SU-DHL-6 (cell line): Measurements from ENCODE around the gene C3orf38.

Experiments used
- CTCF ChIP-seq: fragments of 200-600 bp; sonication (generic); IDR thresholded peaks from one replicate; pipeline ENCODE4 v1.5.1; 2017; ENCODE audit warnings: antibody characterized with exemption, mild to moderate bottlenecking, low read length, moderate library complexity; ENCODE audit not compliant: insufficient read depth, poor library complexity, severe bottlenecking
- EZH2phosphoT487 ChIP-seq: fragments of 200-600 bp; sonication (generic), shearing (Covaris generic); conservative IDR thresholded peaks from 2 replicates; pipeline ENCODE4 v1.6.1; 2018; ENCODE audit warnings: mild to moderate bottlenecking, antibody characterized with exemption, low read length, moderate library complexity, mixed read lengths

- TF ChIP-seq EZH2phosphoT487: no peak
- no peak for TF ChIP-seq CTCF
Measured at GRCh38 chr3:88149101-88149508, 654 bp upstream of the C3orf38 start.
